Neural cell (in vitro differentiated cells): ENCODE measurements around the gene HERC3. TPM values are rescaled to one million over a fixed set of nuclear protein-coding genes. Genes with fewer than 3 reads are reported as not detected.

Experiments used
- H2AFZ ChIP-seq: fragments of 200-600, 300-800 bp; sonication (generic), shearing (Covaris generic); 2 replicates; pipeline ENCODE4 v1.6.0; 2014; ENCODE audit warnings: low read depth, mild to moderate bottlenecking, antibody characterized with exemption, low read length, moderate library complexity
- H3F3A ChIP-seq: fragments of 200-600 bp; shearing (Covaris generic); 2 replicates; pipeline ENCODE4 v1.6.1; 2016; ENCODE audit warnings: mild to moderate bottlenecking, moderate library complexity, mixed read lengths, antibody characterized with exemption, low read length; ENCODE audit not compliant: insufficient read depth, poor library complexity, severe bottlenecking
- H3K27ac ChIP-seq: fragments of 200-600, 300-800 bp; sonication (generic), shearing (Covaris generic); 2 replicates; pipeline ENCODE4 v1.5.1; 2014; ENCODE audit warnings: mild to moderate bottlenecking, low read length, moderate library complexity
- H3K27me3 ChIP-seq: fragments of 300-800, 200-600 bp; sonication (generic), shearing (Covaris generic); 2 replicates; pipeline ENCODE4 v1.6.0; 2014; ENCODE audit warnings: mild to moderate bottlenecking, low read depth, low read length, moderate library complexity; ENCODE audit not compliant: insufficient read depth
- H3K36me3 ChIP-seq: fragments of 300-800, 200-600 bp; sonication (generic), shearing (Covaris generic); 2 replicates; pipeline ENCODE4 v1.5.1; 2014; ENCODE audit warnings: mild to moderate bottlenecking, antibody characterized with exemption, low read length, moderate library complexity; ENCODE audit not compliant: insufficient read depth
- H3K4me2 ChIP-seq: fragments of 300-800, 200-600 bp; sonication (generic), shearing (Covaris generic); 2 replicates; pipeline ENCODE4 v1.6.0; 2014; ENCODE audit warnings: mild to moderate bottlenecking, low read length
- H3K4me3 ChIP-seq: fragments of 300-800, 200-600 bp; sonication (generic), shearing (Covaris generic); 2 replicates; pipeline ENCODE4 v1.5.1; 2014; ENCODE audit warnings: mild to moderate bottlenecking, low read length, moderate library complexity
- H3K79me2 ChIP-seq: fragments of 200-600 bp; shearing (Covaris generic); replicated peaks from 2 replicates; pipeline ENCODE4 v1.6.0; 2014; ENCODE audit warnings: mild to moderate bottlenecking, low read length, moderate library complexity; ENCODE audit not compliant: insufficient read depth
- H3K9ac ChIP-seq: fragments of 300-800, 200-600 bp; sonication (generic), shearing (Covaris generic); 2 replicates; pipeline ENCODE4 v1.6.1; 2016; ENCODE audit warnings: mild to moderate bottlenecking, low read length, mixed read lengths
- H3K9me2 ChIP-seq: fragments of 200-600 bp; shearing (Covaris generic); 2 replicates; pipeline ENCODE4 v1.6.1; 2016; ENCODE audit warnings: mild to moderate bottlenecking, low read length, mixed read lengths; ENCODE audit not compliant: insufficient read depth
- H3K9me3 ChIP-seq: fragments of 200-600, 300-800 bp; sonication (generic), shearing (Covaris generic); 2 replicates; pipeline ENCODE4 v1.6.1; 2016; ENCODE audit warnings: mild to moderate bottlenecking, mixed run types, low read length, moderate library complexity, mixed read lengths
- H4K20me1 ChIP-seq: fragments of 200-600 bp; shearing (Covaris generic); 2 replicates; pipeline ENCODE4 v1.6.1; 2016; ENCODE audit warnings: mild to moderate bottlenecking, mixed run types; ENCODE audit not compliant: insufficient read depth
- CTCF ChIP-seq: fragments of 450-650 bp; IDR thresholded peaks from 2 replicates; pipeline ENCODE4 v1.5.1; 2014; ENCODE audit warnings: antibody characterized with exemption, mild to moderate bottlenecking, moderate library complexity; ENCODE audit not compliant: poor library complexity, severe bottlenecking
- EP300 ChIP-seq: fragments of 450-650 bp; conservative IDR thresholded peaks from 2 replicates; pipeline ENCODE4 v1.6.1; 2014; ENCODE audit warnings: antibody characterized with exemption, mild to moderate bottlenecking, moderate library complexity; ENCODE audit not compliant: poor library complexity, severe bottlenecking
- EZH2 ChIP-seq: fragments of 200-600, 300-800 bp; shearing (Covaris generic), sonication (generic); IDR thresholded peaks from 2 replicates; pipeline ENCODE4 v1.6.1; 2014; ENCODE audit warnings: antibody characterized with exemption, low read length, borderline replicate concordance, mild to moderate bottlenecking; ENCODE audit not compliant: insufficient read depth, poor library complexity, severe bottlenecking
- MXI1 ChIP-seq: fragments of 450-650 bp; conservative IDR thresholded peaks from 2 replicates; pipeline ENCODE4 v1.6.1; 2014; ENCODE audit warnings: antibody characterized with exemption, mild to moderate bottlenecking; ENCODE audit not compliant: poor library complexity, severe bottlenecking
- POLR2AphosphoS5 ChIP-seq: IDR thresholded peaks from 2 replicates; pipeline ENCODE4 v1.6.1; 2012
- RAD21 ChIP-seq: fragments of 450-650 bp; conservative IDR thresholded peaks from 2 replicates; pipeline ENCODE4 v1.6.1; 2014; ENCODE audit warnings: antibody characterized with exemption, mild to moderate bottlenecking, moderate library complexity
- SMC3 ChIP-seq: fragments of 450-650 bp; conservative IDR thresholded peaks from 2 replicates; pipeline ENCODE4 v1.6.1; 2014; ENCODE audit warnings: antibody characterized with exemption, mild to moderate bottlenecking, moderate library complexity; ENCODE audit not compliant: poor library complexity
- TAF1 ChIP-seq: IDR thresholded peaks from 2 replicates; pipeline ENCODE4 v1.6.1; 2012; ENCODE audit warnings: low read depth
- polyA plus RNA-seq: library from polyadenylated mRNA; depleted of rRNA; stranded (reverse); fragments of >200 nt; gene quantifications from 2 replicates; pipeline ENCODE4 v1.2.3, GENCODE V29; 2014
- TF ChIP-seq, protein P1 (sequence below): IDR thresholded peaks from 2 replicates; pipeline ENCODE4 v1.6.1; 2012; ENCODE audit warnings: borderline replicate concordance

HERC3 gene
- polyA plus RNA-seq, 1 donor from 2014 or later, result 49.2 TPM

DNA sequence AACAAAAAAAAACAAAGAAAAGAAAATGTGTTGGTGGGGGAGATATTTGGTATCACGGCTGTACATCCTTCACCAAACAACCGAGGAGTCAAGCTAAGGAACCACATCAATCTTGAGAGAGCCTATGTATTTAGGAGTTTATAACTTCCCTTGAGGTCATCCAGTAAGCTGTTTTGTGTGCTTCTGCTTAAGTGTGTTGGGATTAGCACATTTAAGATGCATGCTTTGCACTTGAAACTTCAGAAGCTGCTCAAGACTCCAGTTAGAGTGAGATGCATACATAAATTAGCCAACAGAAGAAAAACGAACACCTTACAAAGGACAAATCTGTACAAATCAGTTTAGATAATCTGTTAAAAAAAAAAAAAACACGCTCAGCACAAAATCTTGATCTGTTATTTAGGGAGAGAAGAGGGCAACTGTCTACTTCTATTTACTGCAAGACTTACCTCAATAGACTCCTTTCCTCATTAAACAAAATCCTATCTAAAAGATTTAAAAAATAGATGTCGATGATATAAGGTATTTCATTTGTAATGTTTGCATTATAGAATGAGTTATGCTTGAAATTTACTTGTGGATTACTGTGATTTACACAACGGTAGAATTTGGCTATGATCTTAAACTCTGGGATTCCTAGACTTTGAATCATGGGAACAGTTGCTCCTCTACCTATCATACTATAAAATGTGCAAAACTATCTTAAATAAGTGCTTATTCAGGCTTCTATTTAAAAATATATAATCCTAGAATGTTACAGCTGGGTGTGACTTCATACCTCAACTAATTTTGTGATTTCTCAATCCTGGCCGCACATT, 159.2 kb downstream of the HERC3 start:
- Histone ChIP-seq H3K4me3 (no peak overlapping the region), H3K9me2 (no peaks in the 10 kb centered on the region), H3K36me3 (peaks cover 2% of the 10 kb centered on the region), H3F3A (no peaks in the 10 kb centered on the region), H3K9ac (no peak overlapping the region), H3K27ac (no peak overlapping the region), H3K4me2 (no peak overlapping the region), H2AFZ (no peak overlapping the region), H3K27me3 (no peaks in the 10 kb centered on the region), H4K20me1 (no peaks in the 10 kb centered on the region), H3K79me2 (no peaks in the 10 kb centered on the region), H3K9me3 (no peaks in the 10 kb centered on the region)
- TF ChIP-seq EP300 (no peak), RAD21 (no peak), POLR2AphosphoS5 (no peak), CTCF (no peak), SMC3 (no peak), MXI1 (no peak), EZH2 (no peak), TAF1 (no peak)
- TF ChIP-seq, protein P1, sequence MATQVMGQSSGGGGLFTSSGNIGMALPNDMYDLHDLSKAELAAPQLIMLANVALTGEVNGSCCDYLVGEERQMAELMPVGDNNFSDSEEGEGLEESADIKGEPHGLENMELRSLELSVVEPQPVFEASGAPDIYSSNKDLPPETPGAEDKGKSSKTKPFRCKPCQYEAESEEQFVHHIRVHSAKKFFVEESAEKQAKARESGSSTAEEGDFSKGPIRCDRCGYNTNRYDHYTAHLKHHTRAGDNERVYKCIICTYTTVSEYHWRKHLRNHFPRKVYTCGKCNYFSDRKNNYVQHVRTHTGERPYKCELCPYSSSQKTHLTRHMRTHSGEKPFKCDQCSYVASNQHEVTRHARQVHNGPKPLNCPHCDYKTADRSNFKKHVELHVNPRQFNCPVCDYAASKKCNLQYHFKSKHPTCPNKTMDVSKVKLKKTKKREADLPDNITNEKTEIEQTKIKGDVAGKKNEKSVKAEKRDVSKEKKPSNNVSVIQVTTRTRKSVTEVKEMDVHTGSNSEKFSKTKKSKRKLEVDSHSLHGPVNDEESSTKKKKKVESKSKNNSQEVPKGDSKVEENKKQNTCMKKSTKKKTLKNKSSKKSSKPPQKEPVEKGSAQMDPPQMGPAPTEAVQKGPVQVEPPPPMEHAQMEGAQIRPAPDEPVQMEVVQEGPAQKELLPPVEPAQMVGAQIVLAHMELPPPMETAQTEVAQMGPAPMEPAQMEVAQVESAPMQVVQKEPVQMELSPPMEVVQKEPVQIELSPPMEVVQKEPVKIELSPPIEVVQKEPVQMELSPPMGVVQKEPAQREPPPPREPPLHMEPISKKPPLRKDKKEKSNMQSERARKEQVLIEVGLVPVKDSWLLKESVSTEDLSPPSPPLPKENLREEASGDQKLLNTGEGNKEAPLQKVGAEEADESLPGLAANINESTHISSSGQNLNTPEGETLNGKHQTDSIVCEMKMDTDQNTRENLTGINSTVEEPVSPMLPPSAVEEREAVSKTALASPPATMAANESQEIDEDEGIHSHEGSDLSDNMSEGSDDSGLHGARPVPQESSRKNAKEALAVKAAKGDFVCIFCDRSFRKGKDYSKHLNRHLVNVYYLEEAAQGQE, result no peak

GRCh38 chr4:88752076-88752463, 159.8 kb downstream of the HERC3 start:
- Histone ChIP-seq H3K79me2 (no peaks in the 10 kb centered on the region), H3K9me2 (no peaks in the 10 kb centered on the region), H3K9me3 (no peaks in the 10 kb centered on the region), H3K4me3 (no peak overlapping the region), H3K36me3 (peaks cover 2% of the 10 kb centered on the region), H3F3A (no peaks in the 10 kb centered on the region), H3K4me2 (no peak overlapping the region), H2AFZ (no peak overlapping the region), H3K9ac (no peak overlapping the region), H3K27me3 (no peaks in the 10 kb centered on the region), H4K20me1 (no peaks in the 10 kb centered on the region), H3K27ac (no peak overlapping the region)
- TF ChIP-seq, protein P1, result no peak
- no peak for TF ChIP-seq SMC3
- no peak for TF ChIP-seq RAD21
- TF ChIP-seq EZH2, result no peak
- TF ChIP-seq EP300, result no peak
- no peak for TF ChIP-seq TAF1
- no peak for TF ChIP-seq POLR2AphosphoS5
- no peak for TF ChIP-seq MXI1
